HG03460 (cell line): ENCODE data around the gene INS.

Source experiments
- ATAC-seq: cut with Tn5 transposase; IDR thresholded peaks from one replicate; pipeline ENCODE4 v1.9.1; 2021; ENCODE audit not compliant: unreplicated experiment

Gene INS

GRCh38 chr11:2121227-2122130 lies 39.5 kb downstream of the INS start:
- no peak for ATAC-seq

- ATAC-seq: no peak
Observed at GRCh38 chr11:2120359-2121100, 40.5 kb downstream of the INS start.

- ATAC-seq: no peak
Observed at GRCh38 chr11:2118677-2119076, 42.3 kb downstream of the INS start.

GRCh38 chr11:2116680-2117079 lies 44.3 kb downstream of the INS start:
- ATAC-seq: no peak

GRCh38 chr11:2115308-2115707 lies 45.7 kb downstream of the INS start:
- no peak for ATAC-seq

GRCh38 chr11:2114430-2115241 lies 46.4 kb downstream of the INS start:
- no peak for ATAC-seq

- ATAC-seq: no peak
Observed at GRCh38 chr11:2113776-2114175, 47.2 kb downstream of the INS start.

- ATAC-seq: no peak
Observed at GRCh38 chr11:2110521-2110920, 50.5 kb downstream of the INS start.
